ENCODE measurements around the gene APMAP.

DNA sequence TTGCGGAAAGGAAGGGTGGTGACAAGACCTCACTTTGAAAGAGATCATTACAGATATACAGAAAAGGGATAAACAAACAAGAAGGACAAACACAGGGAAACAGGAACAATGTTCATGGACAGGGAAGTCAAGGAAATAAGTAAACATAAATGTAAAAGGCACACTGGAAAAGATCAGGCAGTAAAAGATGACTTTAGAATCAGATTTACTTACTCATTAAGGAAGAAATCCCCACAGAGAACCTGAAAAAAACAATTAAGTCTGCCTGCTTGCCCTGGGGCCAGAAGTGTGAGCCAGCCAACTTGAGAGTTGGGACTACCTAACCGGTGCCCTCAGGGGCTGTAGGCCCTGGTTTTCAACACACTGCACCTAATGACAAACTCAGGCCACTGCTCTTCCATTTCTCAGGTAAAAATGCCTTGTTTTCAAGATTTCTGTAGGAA is 1.7 kb downstream of the APMAP start:
- TF ChIP-seq, protein P1, sequence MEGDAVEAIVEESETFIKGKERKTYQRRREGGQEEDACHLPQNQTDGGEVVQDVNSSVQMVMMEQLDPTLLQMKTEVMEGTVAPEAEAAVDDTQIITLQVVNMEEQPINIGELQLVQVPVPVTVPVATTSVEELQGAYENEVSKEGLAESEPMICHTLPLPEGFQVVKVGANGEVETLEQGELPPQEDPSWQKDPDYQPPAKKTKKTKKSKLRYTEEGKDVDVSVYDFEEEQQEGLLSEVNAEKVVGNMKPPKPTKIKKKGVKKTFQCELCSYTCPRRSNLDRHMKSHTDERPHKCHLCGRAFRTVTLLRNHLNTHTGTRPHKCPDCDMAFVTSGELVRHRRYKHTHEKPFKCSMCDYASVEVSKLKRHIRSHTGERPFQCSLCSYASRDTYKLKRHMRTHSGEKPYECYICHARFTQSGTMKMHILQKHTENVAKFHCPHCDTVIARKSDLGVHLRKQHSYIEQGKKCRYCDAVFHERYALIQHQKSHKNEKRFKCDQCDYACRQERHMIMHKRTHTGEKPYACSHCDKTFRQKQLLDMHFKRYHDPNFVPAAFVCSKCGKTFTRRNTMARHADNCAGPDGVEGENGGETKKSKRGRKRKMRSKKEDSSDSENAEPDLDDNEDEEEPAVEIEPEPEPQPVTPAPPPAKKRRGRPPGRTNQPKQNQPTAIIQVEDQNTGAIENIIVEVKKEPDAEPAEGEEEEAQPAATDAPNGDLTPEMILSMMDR (conservative IDR thresholded peaks at IDR 0.05; ENCODE audit: low read length): no peak
- no peak for TF ChIP-seq EZH2phosphoT487 (IDR thresholded peaks at IDR 0.05; ENCODE audit: borderline replicate concordance, low read depth, low read length)
